Naive thymus-derived CD4-positive, alpha-beta T cell (primary cell): ENCODE data around the gene HGS. TPM values are rescaled to one million over a fixed set of nuclear protein-coding genes. Genes with fewer than 3 reads are reported as not detected.

Experiments used
- ATAC-seq: fragments of 150-1000 bp; cut with Tn5 transposase; 2 replicates; pipeline ENCODE4 v1.10.0; 2021; ENCODE audit warnings: mild to moderate bottlenecking, moderate library complexity
- CTCF ChIA-PET: fragments of 350-600 bp; sonication (Branson Sonifier 250); formaldehyde crosslinking; loops from one replicate; lab custom pipeline; 2021; ENCODE audit warnings: antibody characterized with exemption; lab: Charles Lee
- POLR2A ChIA-PET: fragments of 350-600 bp; sonication (Branson Sonifier 250); formaldehyde crosslinking; loops from one replicate; lab custom pipeline; 2021; ENCODE audit warnings: antibody characterized with exemption, inconsistent platforms; lab: Charles Lee
- DNase-seq, 9 donors: peaks; one replicate each; pipeline versions ENCODE4 v3.0.0 to v3.0.0-alpha.2; 2020 to 2022; ENCODE audit warnings: mixed read lengths in 1 of 9
- H3K27ac ChIP-seq: one replicate; pipeline ENCODE4 v1.7.0; 2013; ENCODE audit warnings: mild to moderate bottlenecking, low read depth, low read length, moderate library complexity
- H3K27me3 ChIP-seq, 2 donors: one replicate each; pipeline ENCODE4 v1.7.0; 2013; ENCODE audit warnings: low read length in 2 of 2, mild to moderate bottlenecking in 2 of 2, moderate library complexity in 2 of 2; ENCODE audit not compliant: control insufficient read depth in 2 of 2, insufficient read depth in 2 of 2
- H3K36me3 ChIP-seq, 3 experiments: 1 replicate in 2 of 3; 2 replicates in 1 of 3; pipeline ENCODE4 v1.7.0; 2013; ENCODE audit warnings: low read length in 3 of 3, mild to moderate bottlenecking in 3 of 3, moderate library complexity in 1 of 3; ENCODE audit not compliant: insufficient read depth in 3 of 3, control insufficient read depth in 2 of 3
- H3K4me1 ChIP-seq, 2 donors: one replicate each; pipeline ENCODE4 v1.7.0; 2013; ENCODE audit warnings: low read length in 2 of 2, mild to moderate bottlenecking in 2 of 2, moderate library complexity in 1 of 2; ENCODE audit not compliant: control insufficient read depth in 2 of 2, insufficient read depth in 2 of 2
- H3K4me3 ChIP-seq: 2 replicates; pipeline ENCODE4 v1.7.0; 2013; ENCODE audit warnings: mild to moderate bottlenecking, low read length
- H3K9me3 ChIP-seq, 3 experiments: 1 replicate in 2 of 3; 2 replicates in 1 of 3; pipeline ENCODE4 v1.7.0; 2013; ENCODE audit warnings: low read length in 3 of 3; ENCODE audit not compliant: control insufficient read depth in 2 of 3
- H3K27ac Mint-ChIP-seq, 9 donors: one replicate each; pipeline ENCODE4 v1.8.0; 2020 to 2022; ENCODE audit warnings: mixed read lengths in 9 of 9, mild to moderate bottlenecking in 8 of 9, moderate library complexity in 5 of 9, inconsistent platforms in 2 of 9
- H3K27me3 Mint-ChIP-seq, 5 donors: one replicate each; pipeline ENCODE4 v1.8.0; 2021 to 2022; ENCODE audit warnings: mixed read lengths in 5 of 5, mild to moderate bottlenecking in 1 of 5
- H3K36me3 Mint-ChIP-seq, 5 donors: one replicate each; pipeline ENCODE4 v1.8.0; 2020 to 2022; ENCODE audit warnings: mixed read lengths in 5 of 5, mild to moderate bottlenecking in 3 of 5, inconsistent platforms in 1 of 5
- H3K4me1 Mint-ChIP-seq, 7 donors: one replicate each; pipeline ENCODE4 v1.8.0; 2020 to 2022; ENCODE audit warnings: mixed read lengths in 7 of 7, mild to moderate bottlenecking in 3 of 7, inconsistent platforms in 1 of 7
- H3K4me3 Mint-ChIP-seq, 10 donors: one replicate each; pipeline ENCODE4 v1.8.0; 2020 to 2022; ENCODE audit warnings: mild to moderate bottlenecking in 10 of 10, mixed read lengths in 10 of 10, moderate library complexity in 6 of 10, inconsistent platforms in 2 of 10
- H3K9me3 Mint-ChIP-seq, 11 donors: one replicate each; pipeline ENCODE4 v1.8.0; 2020 to 2022; ENCODE audit warnings: mixed read lengths in 11 of 11, mild to moderate bottlenecking in 4 of 11, inconsistent platforms in 1 of 11, moderate library complexity in 1 of 11
- intact Hi-C, 2 donors: fragments of 100-400 bp; cut with micrococcal nuclease; formaldehyde crosslinking; loops; one replicate each; pipeline ENCODE4 v1.15.1; 2023
- polyA plus RNA-seq, 2 donors: library from polyadenylated mRNA; unstranded; fragments of 300-500 nt; fragmentation: Illumina TruSeq; gene quantifications; one replicate each; pipeline ENCODE4 v1.2.3, GENCODE V29; 2021
- total RNA-seq, 6 experiments: library from RNA in 5 of 6; stranded (reverse) in 5 of 6; gene quantifications; 1 replicate in 5 of 6; 2 replicates in 1 of 6; pipeline ENCODE4 v1.2.3 and lab custom pipeline; 2021 to 2026

The HGS gene
- total and polyA plus RNA-seq, 7 experiments from 2014 or later: 19.8 to 174 (median 133) TPM

DNA sequence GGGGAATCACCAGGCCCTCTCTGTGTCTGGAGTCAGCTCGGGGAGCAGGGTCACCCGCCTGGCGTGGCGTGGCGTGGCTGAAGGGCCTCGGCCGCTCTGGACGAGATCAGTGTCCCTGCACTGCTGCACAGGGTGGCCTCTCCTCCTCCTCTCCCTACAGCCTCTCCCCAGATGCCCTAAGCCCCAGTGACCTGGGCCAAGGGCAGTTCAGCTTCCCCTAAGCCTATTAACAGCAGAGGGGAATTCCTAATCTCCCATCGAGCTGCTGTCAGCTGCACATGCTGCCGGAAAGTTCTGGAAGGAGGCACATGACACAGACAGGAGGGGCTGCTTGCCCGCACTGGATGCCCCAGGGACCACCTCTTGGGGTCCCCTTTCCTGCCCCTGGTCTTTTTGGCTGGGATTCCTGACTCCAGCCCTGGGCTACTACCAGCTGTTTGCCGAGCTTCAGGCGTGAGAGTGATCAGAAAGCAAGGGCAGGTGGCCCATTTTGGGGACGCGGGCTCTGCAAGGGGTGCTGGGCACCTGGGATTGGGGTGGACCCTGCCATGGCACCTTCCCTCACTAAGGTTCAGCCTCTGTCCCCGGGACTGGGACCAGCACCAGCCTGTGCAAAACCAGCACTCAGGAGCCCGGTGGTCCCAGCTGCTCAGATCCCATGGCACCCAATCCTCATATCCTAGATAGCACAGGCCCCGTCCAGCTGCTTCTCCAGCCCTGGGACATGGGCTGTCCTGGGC, 28.3 kb upstream of the HGS start:
- Mint-ChIP-seq H3K4me3 (no peak overlapping the region), H3K27ac (no peak overlapping the region), H3K36me3 (peaks cover 0 to 6% (median 0%) of the 10 kb centered on the region in 5 donors), H3K4me1 (peaks cover 8 to 32% (median 22%) of the 10 kb centered on the region in 7 donors), H3K9me3 (no peaks in the 10 kb centered on the region), H3K27me3 (peaks cover 0 to 11% (median 5%) of the 10 kb centered on the region in 5 donors)
- Histone ChIP-seq H3K27ac (no peak overlapping the region), H3K4me3 (no peak overlapping the region), H3K27me3 (peaks cover 0 to 8% of the 10 kb centered on the region in 2 donors), H3K9me3 (no peaks in the 10 kb centered on the region), H3K36me3 (no peaks in the 10 kb centered on the region), H3K4me1 (peaks cover 0 to 5% of the 10 kb centered on the region in 2 donors)
- ChIA-PET POLR2A (interaction anchor here (1.1 kb wide), 1 partner anchor 28 kb away, joined by 3 read pairs; the partner anchor contains the start of genes ARL16 and HGS), CTCF (no interaction called here)
- intact Hi-C loops: no loop called here
- ATAC-seq: no peak
- no peak for DNase-seq

GRCh38 chr17:81656118-81656743, 27.6 kb upstream of the HGS start, which contains the start of gene PDE6G:
TSS of gene PDE6G (minus strand) at chr17:81656542. CDS start at chr17:81653305, 3,237 bp downstream.
- H3K36me3 Mint-ChIP-seq: peaks cover 0 to 6% (median 0%) of the 10 kb centered on the region in 5 donors
- H3K27me3 Mint-ChIP-seq: peaks cover 0 to 8% (median 5%) of the 10 kb centered on the region in 5 donors
- peak within 1 kb of the TSS in 2 of 9 donors; percentile 14 to 57 for H3K27ac Mint-ChIP-seq
- DNase-seq: no peak
- H3K9me3 Mint-ChIP-seq: no peaks in the 10 kb centered on the region
- peaks cover 8 to 37% (median 25%) of the 10 kb centered on the region in 7 donors for H3K4me1 Mint-ChIP-seq
- Histone ChIP-seq H3K36me3 (no peaks in the 10 kb centered on the region), H3K4me3 (no peak within 1 kb of the TSS), H3K9me3 (no peaks in the 10 kb centered on the region), H3K4me1 (peaks cover 0 to 5% of the 10 kb centered on the region in 2 donors), H3K27ac (no peak within 1 kb of the TSS), H3K27me3 (peaks cover 0 to 4% of the 10 kb centered on the region in 2 donors)
- no peak for ATAC-seq
- CTCF ChIA-PET: no interaction called here
- intact Hi-C loops: no loop called here
- H3K4me3 Mint-ChIP-seq: peak within 1 kb of the TSS in 1 of 10 donors; percentile 41
- POLR2A ChIA-PET: interaction anchor here (0.7 to 1.1 kb wide), 3 partner anchors 27 to 274 kb away, joined by 3 to 4 read pairs (median 3); partner anchors contain the start of genes ARL16 and HGS

DNA sequence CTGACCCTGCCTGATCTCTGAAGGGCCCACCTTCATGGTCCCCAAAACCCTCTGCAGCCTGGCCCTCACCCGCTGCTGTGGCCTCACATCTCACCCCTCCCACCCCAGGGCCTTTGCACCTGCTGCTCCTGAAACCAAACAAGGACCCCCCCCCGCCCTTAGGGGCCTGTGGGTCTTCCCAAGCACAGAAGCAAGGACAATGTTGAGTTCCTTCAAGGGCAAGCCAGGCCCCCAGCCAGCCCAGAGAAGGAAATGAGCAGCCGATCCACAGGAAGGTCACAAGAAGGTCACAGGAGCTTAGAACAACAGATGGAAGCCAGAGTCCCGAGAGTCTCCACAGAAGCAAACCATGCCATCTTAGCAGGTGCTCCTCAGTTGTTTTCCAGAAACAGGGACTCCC, 27.0 kb upstream of the HGS start:
- ATAC-seq (no peak), DNase-seq (no peak)
- peaks cover 0 to 4% (median 0%) of the 10 kb centered on the region in 5 donors for H3K36me3 Mint-ChIP-seq
- H3K4me1 Mint-ChIP-seq: peaks cover 5 to 37% (median 23%) of the 10 kb centered on the region in 7 donors
- POLR2A ChIA-PET: interaction anchor here (0.7 to 1.1 kb wide), 4 partner anchors 9 to 274 kb away, joined by 3 to 4 read pairs (median 3); partner anchors contain the start of genes ARL16 and HGS
- H3K9me3 Mint-ChIP-seq: no peaks in the 10 kb centered on the region
- Histone ChIP-seq H3K4me1 (peaks cover under 1 to 5% of the 10 kb centered on the region in 2 donors), H3K36me3 (no peaks in the 10 kb centered on the region), H3K27me3 (peaks cover 0 to 4% of the 10 kb centered on the region in 2 donors), H3K4me3 (no peak overlapping the region), H3K9me3 (no peaks in the 10 kb centered on the region), H3K27ac (no peak overlapping the region)
- intact Hi-C loops: no loop called here
- peak overlapping the region in 1 of 10 donors; percentile 41 for H3K4me3 Mint-ChIP-seq
- H3K27ac Mint-ChIP-seq: peak overlapping the region in 2 of 9 donors; percentile 14 to 57
- CTCF ChIA-PET: no interaction called here
- H3K27me3 Mint-ChIP-seq: peaks cover 0 to 5% (median 2%) of the 10 kb centered on the region in 5 donors

- no peaks in the 10 kb centered on the region for H3K36me3 ChIP-seq
- no peaks in the 10 kb centered on the region for H3K27me3 ChIP-seq
- ATAC-seq: no peak
- H3K4me1 ChIP-seq: peaks cover 15 to 19% of the 10 kb centered on the region in 2 donors
- no peaks in the 10 kb centered on the region for H3K9me3 ChIP-seq
- intact Hi-C loops: no loop called here
- DNase-seq: no peak
- Mint-ChIP-seq H3K4me3 (no peak overlapping the region), H3K9me3 (no peaks in the 10 kb centered on the region), H3K36me3 (peaks cover 0 to 2% (median 0%) of the 10 kb centered on the region in 5 donors), H3K4me1 (peaks cover 1 to 35% (median 23%) of the 10 kb centered on the region in 7 donors), H3K27me3 (no peaks in the 10 kb centered on the region), H3K27ac (no peak overlapping the region)
- H3K4me3 ChIP-seq: no peak overlapping the region
- ChIA-PET POLR2A (no interaction called here), CTCF (no interaction called here)
- H3K27ac ChIP-seq: no peak overlapping the region
Observed at GRCh38 chr17:81659038-81659437, 24.8 kb upstream of the HGS start.

GRCh38 chr17:81660441-81660840, 23.4 kb upstream of the HGS start:
- Histone ChIP-seq H3K36me3 (peaks cover 0 to 6% (median 3%) of the 10 kb centered on the region in 3 experiments), H3K4me3 (no peak overlapping the region), H3K27me3 (no peaks in the 10 kb centered on the region), H3K9me3 (no peaks in the 10 kb centered on the region), H3K4me1 (peaks cover 22 to 28% of the 10 kb centered on the region in 2 donors), H3K27ac (no peak overlapping the region)
- Mint-ChIP-seq H3K36me3 (peaks cover 0 to 2% (median 0%) of the 10 kb centered on the region in 5 donors), H3K9me3 (no peaks in the 10 kb centered on the region), H3K4me1 (peaks cover 0 to 43% (median 27%) of the 10 kb centered on the region in 7 donors), H3K27me3 (no peaks in the 10 kb centered on the region), H3K4me3 (no peak overlapping the region), H3K27ac (peak overlapping the region in 2 of 9 donors; percentile 28 to 84)
- CTCF ChIA-PET: no interaction called here
- ATAC-seq: no peak
- POLR2A ChIA-PET: interaction anchor here (1.0 to 1.2 kb wide), 2 partner anchors 29 to 175 kb away, joined by 3 to 5 read pairs; no protein-coding TSS in a partner anchor
- no peak for DNase-seq
- intact Hi-C loops: no loop called here

GRCh38 chr17:81662002-81662401, 21.8 kb upstream of the HGS start:
- Histone ChIP-seq H3K36me3 (peaks cover 0 to 16% (median 3%) of the 10 kb centered on the region in 3 experiments), H3K27ac (peak overlapping the region; percentile 50), H3K4me1 (peaks cover 27 to 34% of the 10 kb centered on the region in 2 donors), H3K27me3 (no peaks in the 10 kb centered on the region), H3K4me3 (no peak overlapping the region), H3K9me3 (no peaks in the 10 kb centered on the region)
- DNase-seq (no peak), ATAC-seq (no peak)
- no peaks in the 10 kb centered on the region for H3K9me3 Mint-ChIP-seq
- peak overlapping the region in 6 of 9 donors; percentile 20 to 93 (median 91) for H3K27ac Mint-ChIP-seq
- H3K27me3 Mint-ChIP-seq: no peaks in the 10 kb centered on the region
- peaks cover 0 to 13% (median 0%) of the 10 kb centered on the region in 5 donors for H3K36me3 Mint-ChIP-seq
- H3K4me3 Mint-ChIP-seq: peak overlapping the region in 1 of 10 donors; percentile 81
- POLR2A ChIA-PET: interaction anchor here (0.6 to 2.7 kb wide), 7 partner anchors 9 to 271 kb away, joined by 3 to 12 read pairs (median 6); partner anchors contain the start of genes ARL16, FAAP100, HGS and MRPL12
- H3K4me1 Mint-ChIP-seq: peaks cover 7 to 56% (median 31%) of the 10 kb centered on the region in 7 donors
- CTCF ChIA-PET: interaction anchor here (1.3 kb wide), 1 partner anchor 17 kb away, joined by 3 read pairs; no protein-coding TSS in a partner anchor
- intact Hi-C loops: no loop called here
